Glutamatergic neuron (in vitro differentiated cells): ENCODE measurements around the gene TNS3. TPM values are rescaled to one million over a fixed set of nuclear protein-coding genes. Genes with fewer than 3 reads are reported as not detected.

Experiments
- DNase-seq: peaks from one replicate; pipeline ENCODE4 v3.0.0; 2022
- H3K27ac Mint-ChIP-seq: one replicate; pipeline ENCODE4 v1.8.0; 2020; ENCODE audit warnings: mild to moderate bottlenecking, mixed read lengths, inconsistent platforms; ENCODE audit not compliant: unreplicated experiment
- H3K27me3 Mint-ChIP-seq: one replicate; pipeline ENCODE4 v1.8.0; 2020; ENCODE audit warnings: mild to moderate bottlenecking, moderate library complexity, mixed read lengths, inconsistent platforms; ENCODE audit not compliant: unreplicated experiment
- H3K36me3 Mint-ChIP-seq: one replicate; pipeline ENCODE4 v1.8.0; 2020; ENCODE audit warnings: mild to moderate bottlenecking, mixed read lengths, inconsistent platforms; ENCODE audit not compliant: unreplicated experiment
- H3K4me1 Mint-ChIP-seq: one replicate; pipeline ENCODE4 v1.8.0; 2020; ENCODE audit warnings: mild to moderate bottlenecking, low read depth, mixed read lengths, inconsistent platforms; ENCODE audit not compliant: unreplicated experiment
- H3K4me3 Mint-ChIP-seq: one replicate; pipeline ENCODE4 v1.8.0; 2020; ENCODE audit warnings: mild to moderate bottlenecking, mixed read lengths, inconsistent platforms; ENCODE audit not compliant: unreplicated experiment
- H3K9me3 Mint-ChIP-seq: one replicate; pipeline ENCODE4 v1.8.0; 2020; ENCODE audit warnings: mild to moderate bottlenecking, moderate library complexity, mixed read lengths, inconsistent platforms; ENCODE audit not compliant: unreplicated experiment
- CTCF ChIP-seq: fragments of 200-600 bp; sonication (generic); IDR thresholded peaks from one replicate; pipeline ENCODE4 v1.5.0; 2021; ENCODE audit not compliant: partially characterized antibody, unreplicated experiment
- total RNA-seq: library from RNA; stranded (reverse); fragmentation: NEBNext Ultra II Directional; extraction: Animal tissue kit (Norgen Biotek cat#: 25700); gene quantifications from one replicate; pipeline ENCODE4 v1.2.1, GENCODE V29; 2021; ENCODE audit not compliant: unreplicated experiment

TNS3 gene
- total RNA-seq, 1 donor from 2014 or later: 3.8 TPM

- Mint-ChIP-seq H3K27me3 (no peaks in the 10 kb centered on the region), H3K36me3 (no peaks in the 10 kb centered on the region), H3K27ac (no peak overlapping the region)
Measured at GRCh38 chr7:47466832-47467231, 115.1 kb downstream of the TNS3 start.

GRCh38 chr7:47465191-47465590 lies 116.7 kb downstream of the TNS3 start:
- DNase-seq: no peak
- no peak for TF ChIP-seq CTCF
- Mint-ChIP-seq H3K9me3 (peaks cover 5% of the 10 kb centered on the region), H3K4me1 (peaks cover 1% of the 10 kb centered on the region), H3K27ac (no peak overlapping the region), H3K36me3 (no peaks in the 10 kb centered on the region), H3K27me3 (no peaks in the 10 kb centered on the region), H3K4me3 (no peak overlapping the region)

More at GRCh38 chr7:47466832-47467231, 115.1 kb downstream of the TNS3 start:
- DNase-seq: no peak
- Mint-ChIP-seq H3K9me3 (peaks cover 3% of the 10 kb centered on the region), H3K4me3 (no peak overlapping the region), H3K4me1 (peaks cover 3% of the 10 kb centered on the region)
- no peak for TF ChIP-seq CTCF

- peaks cover 1% of the 10 kb centered on the region for H3K4me1 Mint-ChIP-seq
- no peak for TF ChIP-seq CTCF
- H3K4me3 Mint-ChIP-seq: no peak overlapping the region
- no peak for DNase-seq
- H3K9me3 Mint-ChIP-seq: peaks cover 5% of the 10 kb centered on the region
- no peak overlapping the region for H3K27ac Mint-ChIP-seq
- no peaks in the 10 kb centered on the region for H3K27me3 Mint-ChIP-seq
- H3K36me3 Mint-ChIP-seq: no peaks in the 10 kb centered on the region
Measured at GRCh38 chr7:47464266-47464665, 117.6 kb downstream of the TNS3 start.

- no peaks in the 10 kb centered on the region for H3K36me3 Mint-ChIP-seq
- no peak for DNase-seq
- H3K27me3 Mint-ChIP-seq: no peaks in the 10 kb centered on the region
- H3K9me3 Mint-ChIP-seq: peaks cover 3% of the 10 kb centered on the region
- no peak overlapping the region for H3K4me3 Mint-ChIP-seq
- no peak for TF ChIP-seq CTCF
- peaks cover 6% of the 10 kb centered on the region for H3K4me1 Mint-ChIP-seq
- no peak overlapping the region for H3K27ac Mint-ChIP-seq
Measured at GRCh38 chr7:47461746-47462145, 120.2 kb downstream of the TNS3 start.

DNA sequence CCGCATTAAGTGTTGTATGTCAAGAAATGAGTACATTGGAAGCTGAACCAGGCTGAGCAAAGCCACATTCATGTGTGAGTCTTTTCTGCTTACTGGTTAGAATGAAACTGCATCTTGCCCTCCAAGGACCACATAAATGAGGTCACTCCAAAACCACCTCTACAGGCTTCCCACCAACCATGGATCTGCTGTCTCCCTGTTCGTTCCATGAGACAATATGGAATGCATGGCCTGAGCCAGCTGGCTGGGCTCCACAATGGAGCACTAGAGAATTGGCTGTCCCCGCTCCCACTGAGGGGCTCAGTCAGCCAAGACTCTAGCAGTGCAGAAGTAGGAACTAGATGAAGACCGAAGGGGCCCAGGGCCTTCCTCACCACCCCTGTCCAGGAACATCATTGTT lies 120.8 kb downstream of the TNS3 start:
- H3K36me3 Mint-ChIP-seq: no peaks in the 10 kb centered on the region
- H3K9me3 Mint-ChIP-seq: peaks cover 3% of the 10 kb centered on the region
- TF ChIP-seq CTCF: no peak
- H3K4me1 Mint-ChIP-seq: peaks cover 6% of the 10 kb centered on the region
- no peak overlapping the region for H3K4me3 Mint-ChIP-seq
- no peak for DNase-seq
- H3K27me3 Mint-ChIP-seq: no peaks in the 10 kb centered on the region
- no peak overlapping the region for H3K27ac Mint-ChIP-seq
